NCI-H1436 treated with DMSO at 0.1 percent for 48 hours (cell line): ENCODE data around the gene CDC42BPB.
"Not testable (repeated sequence)": the region's sequence is repeated elsewhere in the genome, so short reads cannot be mapped to it uniquely, and the experiment has no call there.

Experiments used
- DNase-seq: peaks from one replicate; lab custom pipeline; 2025; lab: John Stamatoyannopoulos, UW

CDC42BPB gene

DNA sequence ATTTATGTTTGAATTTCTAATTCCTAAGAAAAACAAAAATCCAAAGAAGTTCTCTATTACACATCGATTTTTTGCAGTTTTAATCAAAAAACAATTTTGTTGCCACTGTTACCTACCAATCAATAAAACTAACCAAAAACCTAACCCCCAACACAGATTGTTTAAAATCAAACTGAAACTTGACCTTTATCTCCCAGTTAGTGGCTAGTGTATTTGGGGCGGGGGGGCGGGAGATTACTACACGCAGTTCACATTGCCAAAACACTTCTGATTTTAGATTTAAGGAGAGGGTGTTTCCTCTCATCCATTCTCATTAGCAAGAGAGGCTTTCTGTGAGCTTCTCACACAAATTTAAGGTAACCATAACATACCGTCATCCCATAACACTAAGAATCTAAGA is 6.4 kb downstream of the CDC42BPB start:
- no peak for DNase-seq

DNA sequence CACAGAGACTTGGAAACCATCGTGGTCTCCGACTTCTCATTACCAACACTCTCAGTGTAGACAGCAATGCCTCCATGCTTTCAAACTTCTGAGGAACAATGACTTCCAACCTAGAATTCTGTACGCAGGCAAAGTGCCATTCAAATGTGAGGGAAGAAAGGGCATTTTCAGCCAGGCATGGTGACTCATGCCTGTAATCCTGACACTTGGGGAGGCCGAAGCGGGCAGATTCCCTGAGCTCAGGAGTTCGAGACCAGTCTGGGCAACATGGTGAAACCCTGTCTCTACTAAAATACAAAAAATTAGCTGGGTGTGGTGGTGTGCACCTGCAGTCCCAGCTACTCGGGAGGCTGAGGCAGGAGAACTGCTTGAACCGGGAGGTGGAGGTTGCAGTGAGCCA is 9.9 kb downstream of the CDC42BPB start:
- DNase-seq, result not testable (repeated sequence)

DNA sequence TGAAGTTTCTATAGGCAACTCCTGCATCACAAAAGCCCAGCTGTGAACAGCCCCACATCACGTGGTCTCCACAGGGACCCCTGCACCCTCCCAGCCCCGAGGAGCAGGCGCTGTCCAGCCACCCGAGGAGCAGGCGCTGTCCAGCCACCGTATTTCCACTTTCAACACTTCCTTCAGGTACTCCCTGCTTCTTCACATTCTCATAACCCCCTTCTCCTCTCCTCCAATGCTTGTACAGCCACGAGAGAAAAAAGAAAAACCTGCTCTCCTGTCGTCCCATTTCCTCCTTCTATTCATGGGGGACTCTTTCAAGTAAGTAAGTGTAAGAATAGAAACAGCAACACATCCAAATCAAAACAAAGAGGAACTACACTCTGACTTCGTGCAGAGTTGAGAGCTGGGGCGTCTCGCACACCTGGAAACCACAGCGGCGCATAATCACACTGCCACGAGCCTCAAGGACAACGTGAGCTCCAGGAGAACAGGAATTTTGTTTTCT is 11.9 kb downstream of the CDC42BPB start:
- DNase-seq, result no peak

DNA sequence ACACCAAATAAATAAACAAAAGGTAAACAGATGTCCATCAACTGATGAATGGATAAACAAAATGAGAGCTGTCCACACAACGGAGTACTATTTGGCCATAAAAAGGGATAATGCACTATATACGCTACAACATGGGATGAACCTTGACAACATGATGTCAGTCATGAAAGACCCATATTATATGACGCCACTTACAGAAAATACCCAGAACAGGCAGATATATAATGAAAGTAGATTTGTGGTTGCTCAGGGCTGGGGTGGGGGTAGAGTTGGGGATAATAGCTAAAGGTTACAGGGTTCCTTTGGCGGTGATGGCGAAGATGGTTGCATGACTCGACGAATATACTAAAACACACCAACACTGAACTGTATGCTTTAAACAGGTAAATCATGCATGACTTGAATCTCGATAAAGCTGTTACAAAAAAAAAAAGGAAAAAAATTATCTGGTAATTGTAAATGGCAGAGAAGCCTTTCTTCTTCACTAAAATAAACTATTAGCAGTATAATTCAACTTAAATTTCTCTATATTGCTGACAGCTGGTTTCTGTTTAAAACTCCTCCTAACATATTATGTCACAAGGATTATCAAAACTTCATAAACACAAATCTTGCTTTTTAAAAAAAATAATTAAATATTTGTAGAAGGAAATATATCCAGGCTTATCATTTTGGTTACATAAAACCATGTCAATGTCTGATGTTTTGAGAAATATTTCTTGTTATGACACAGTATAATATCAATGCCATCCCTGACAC is 13.9 kb downstream of the CDC42BPB start:
- no peak for DNase-seq

DNA sequence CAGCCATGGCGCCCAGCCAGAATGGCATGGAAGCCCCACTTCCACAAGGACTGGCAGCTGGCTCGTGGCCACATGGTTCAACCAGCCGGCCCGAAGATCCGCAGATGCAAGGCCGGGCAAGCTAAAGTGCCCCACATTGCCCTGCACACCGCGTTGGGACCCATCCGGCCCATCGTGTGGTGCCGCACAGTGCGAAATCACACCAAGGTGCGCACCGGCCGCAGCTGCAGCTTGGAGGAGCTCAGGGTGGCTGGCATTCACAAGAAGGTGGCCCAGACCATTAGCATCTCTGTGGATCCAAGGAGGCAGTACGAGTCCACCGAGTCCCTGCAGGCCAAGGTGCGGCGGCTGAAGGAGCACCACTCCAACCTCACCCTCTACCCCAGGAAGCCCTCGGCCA is 15.9 kb downstream of the CDC42BPB start:
- DNase-seq, result no peak

DNA sequence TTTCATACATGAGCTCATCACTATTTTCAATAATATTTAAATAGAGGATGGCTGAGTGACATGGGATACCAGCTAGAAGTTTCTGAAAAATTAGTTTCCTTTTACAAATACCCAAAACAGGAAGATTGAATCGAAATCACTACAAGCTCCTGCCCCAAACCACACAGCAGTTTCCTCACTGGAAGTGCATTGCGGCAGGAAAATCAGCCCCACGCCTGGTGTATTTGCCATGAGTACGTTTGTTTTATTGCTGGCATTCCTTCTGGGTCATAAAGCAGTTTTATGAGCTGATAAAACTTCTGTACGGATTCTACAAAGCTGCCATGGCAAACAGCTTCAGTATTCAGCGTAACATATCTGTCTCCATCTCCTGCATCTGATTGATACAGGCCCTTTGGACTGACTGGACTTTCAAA is 23.7 kb downstream of the CDC42BPB start:
- DNase-seq, result no peak

DNA sequence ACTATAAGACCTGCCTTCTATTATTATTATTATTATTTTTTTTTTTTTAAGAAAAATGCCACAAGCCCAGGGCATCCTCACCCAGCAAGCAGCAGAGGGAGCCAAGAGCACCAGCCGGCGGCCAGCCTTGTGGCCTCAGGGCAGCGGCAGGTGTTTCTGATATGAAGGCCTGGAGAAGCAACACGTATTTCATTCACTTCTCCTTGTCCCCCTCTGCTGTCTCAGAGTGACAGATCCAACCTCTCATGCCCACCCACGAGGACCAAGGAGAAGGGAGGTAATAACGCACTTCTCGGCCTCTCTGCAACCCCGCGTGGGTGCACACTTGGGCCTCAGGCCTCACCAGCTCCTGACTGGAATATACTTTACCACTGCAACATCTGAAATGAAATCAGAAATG is 25.4 kb downstream of the CDC42BPB start:
- no peak for DNase-seq

DNA sequence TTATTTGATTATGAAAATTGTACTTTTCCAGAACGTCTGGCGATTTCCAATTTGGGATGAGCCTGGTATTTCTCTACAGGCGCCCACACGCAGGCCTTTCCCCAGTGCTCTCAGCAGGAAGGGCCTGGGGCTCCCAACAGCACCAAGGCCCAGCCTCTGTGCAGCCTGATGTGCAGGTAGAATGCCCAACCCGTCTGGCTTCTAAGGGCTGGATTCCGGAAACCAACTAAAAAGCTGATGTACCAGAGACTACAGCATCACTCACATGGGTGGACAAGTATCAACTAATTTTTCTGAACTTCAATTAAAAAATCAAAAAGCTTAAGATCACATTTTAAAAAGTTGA is 25.8 kb downstream of the CDC42BPB start:
- no peak for DNase-seq

DNA sequence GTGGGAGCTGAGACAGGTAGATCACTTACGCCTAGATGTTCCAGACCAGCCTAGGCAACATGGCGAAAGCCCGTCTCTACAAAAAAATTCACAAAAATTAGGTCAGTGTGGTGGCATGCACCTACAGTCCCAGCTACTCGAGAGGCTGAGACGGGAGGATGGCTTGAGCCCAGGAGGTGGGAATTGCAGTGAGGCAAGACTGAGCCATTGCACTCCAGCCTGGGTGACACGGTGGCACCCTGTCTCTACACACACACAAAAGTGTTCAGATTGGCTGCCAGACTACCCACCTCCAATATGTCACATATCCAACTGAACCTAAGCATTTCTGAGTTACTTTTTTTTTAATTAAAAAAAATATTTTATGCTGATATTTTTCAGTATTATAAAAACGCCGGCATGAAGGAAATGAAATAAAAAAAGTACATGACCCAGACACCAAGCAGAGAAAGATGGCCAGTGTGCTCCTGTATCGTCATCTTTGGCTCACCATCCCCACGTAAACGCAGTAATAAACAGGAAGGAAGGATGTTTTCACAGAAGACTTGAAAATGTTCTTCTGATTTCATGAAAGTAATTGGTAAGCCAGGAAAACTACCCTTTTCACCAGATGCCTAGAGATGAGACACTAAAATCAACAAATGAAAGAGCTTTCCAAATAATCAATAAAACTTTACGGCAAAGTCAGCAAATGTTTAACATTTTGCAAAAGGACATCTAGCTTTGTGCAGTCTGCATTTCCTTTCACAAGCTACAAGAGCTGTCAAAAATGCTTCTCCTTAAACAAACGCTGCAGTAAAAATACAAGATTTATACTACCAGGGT is 26.4 kb downstream of the CDC42BPB start:
- DNase-seq, result no peak

DNA sequence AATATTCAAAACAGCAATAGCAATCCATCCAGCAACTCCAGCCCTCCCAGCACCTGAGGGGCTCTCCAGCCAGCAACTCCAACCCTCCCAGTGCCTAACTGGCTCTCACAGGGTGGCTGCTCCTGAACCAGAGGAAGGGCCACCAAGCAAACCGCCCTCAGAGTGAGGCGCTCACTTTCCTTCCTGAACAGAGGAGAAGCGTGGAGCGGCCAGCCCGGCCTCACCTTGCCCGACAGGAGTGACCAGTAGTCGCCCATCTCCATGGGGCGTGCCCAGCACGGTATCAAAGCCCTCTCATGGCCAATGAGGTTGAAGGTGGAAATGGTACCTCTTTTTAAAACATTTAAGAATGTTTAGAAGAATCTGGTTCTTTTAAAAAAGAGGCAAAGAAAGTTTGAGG is 27.4 kb downstream of the CDC42BPB start:
- no peak for DNase-seq

DNA sequence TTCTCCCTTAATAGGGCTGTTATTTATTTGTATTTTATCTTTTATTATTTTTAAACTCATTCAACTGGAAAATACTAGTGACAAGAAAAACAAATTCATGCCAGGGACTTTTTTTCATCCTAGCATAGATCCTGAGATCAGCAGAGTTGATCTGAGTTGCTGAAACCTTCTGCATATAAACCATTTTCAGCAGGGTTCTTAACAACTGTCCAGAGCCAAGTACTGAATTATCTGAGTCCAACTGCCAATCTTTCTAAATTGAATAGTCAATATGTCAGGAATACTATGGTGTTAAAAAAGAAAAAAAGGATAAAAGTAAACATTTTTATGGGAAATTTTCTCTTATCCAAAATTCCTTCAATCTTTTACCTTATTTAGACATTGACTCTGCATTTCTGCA is 28.6 kb downstream of the CDC42BPB start:
- DNase-seq, result no peak

DNA sequence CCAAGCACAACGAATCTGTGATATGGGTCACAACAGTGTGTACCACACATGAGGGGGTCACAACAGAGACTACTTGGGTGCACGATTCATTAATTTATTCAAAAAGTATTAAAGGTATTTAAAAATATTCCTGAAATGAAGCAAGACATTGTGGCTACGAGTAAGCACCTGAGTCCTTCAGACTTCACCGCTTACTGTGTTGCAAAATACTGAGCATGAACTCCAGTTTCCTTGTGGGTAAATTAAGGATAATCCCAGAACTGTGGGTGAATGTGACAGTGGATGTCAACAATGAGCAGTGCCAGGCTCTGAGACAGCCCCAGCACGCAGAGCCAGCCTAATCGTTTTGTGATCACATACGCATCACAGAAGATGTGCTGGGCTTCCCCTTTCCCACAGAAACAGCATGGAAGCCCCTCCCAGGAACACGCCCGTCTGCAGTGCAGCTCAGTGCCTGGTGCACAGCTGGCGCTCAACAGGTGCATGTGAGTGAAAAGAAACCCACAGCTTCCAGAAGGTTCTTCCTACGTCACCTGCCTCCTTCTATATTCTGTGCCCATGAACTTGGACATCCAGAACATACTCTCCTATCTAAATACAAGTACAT is 29.1 kb downstream of the CDC42BPB start:
- DNase-seq, result no peak

DNA sequence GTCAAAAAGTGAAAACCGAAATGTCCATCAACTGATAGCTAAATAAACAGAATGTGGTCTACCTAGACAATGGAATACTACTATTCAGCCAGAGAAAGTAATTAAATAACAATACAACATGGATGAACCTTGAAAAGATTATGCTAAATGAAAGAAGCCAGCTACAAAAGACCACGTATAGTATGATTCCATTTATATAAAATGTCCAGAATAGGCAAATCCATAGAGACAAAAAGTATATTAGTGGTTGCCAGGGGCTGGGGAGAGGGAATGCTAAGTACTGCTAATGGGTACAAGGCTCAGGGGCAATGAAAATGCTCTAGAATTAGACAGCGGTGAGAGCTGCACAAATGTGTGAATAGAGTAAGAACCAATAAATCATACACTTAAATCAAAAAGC is 29.9 kb downstream of the CDC42BPB start:
- no peak for DNase-seq

DNA sequence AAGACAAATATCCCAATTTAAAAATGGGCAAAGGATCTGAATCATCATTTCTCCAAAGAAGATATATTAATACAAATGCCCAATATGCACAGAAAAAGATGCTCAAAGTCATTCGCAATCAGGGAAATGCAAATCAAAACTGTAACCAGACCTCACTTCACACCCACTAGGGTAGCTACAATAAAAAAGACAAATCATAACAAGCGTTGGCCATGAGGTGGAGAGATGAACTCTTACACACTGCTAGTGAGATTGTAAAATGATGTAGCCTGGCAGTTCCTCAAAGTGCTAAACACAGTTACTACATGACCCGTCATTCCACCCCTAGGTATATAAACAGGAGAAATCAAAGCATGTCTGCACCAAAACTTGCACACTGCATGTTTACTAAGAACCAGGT is 30.4 kb downstream of the CDC42BPB start:
- DNase-seq, result no peak

DNA sequence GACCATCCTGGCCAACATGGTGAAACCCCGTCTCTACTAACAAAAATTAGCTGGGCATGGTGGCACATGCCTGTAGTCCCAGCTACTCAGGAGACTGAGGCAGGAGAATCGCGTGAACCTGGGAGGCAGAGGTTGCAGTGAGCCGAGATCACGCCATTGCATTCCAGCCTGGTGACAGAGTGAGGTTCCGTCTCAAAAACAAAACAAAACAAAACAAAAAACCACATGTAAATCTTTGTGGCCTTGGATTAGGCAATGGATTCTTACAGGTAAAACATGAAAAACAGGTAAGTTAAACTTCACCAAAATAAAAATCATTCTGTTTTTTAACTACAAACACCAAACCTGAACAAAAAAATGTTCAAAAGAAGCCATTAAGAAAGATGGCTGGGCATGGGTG is 31.2 kb downstream of the CDC42BPB start:
- not testable (repeated sequence) for DNase-seq

DNA sequence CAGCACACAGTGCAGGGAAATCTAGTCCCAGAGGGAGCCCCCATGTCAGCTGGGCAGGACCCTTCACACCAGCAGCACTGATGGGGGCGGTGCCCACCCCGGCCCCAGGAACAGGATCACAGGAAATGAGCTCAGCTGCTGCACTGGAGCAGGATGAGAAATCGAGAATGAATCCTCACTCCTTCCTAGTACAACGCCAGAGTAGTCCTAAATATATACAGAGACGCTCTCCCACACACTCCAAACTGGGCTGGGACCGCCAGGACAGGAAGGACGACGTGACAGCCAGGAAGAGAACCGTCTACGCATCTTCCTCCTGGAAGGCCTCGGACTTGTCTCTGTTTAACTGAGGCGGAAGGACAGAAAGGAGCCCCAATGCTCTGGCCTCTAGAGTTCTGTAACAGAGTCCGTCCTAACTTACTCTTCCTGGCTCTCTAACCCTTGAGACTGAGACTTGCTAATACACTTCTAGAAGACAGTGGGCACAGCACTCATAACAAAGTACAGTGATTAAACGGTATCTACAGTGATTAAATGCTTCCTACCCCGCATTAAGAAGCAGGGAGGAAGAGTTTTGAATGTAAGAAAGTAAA is 33.4 kb downstream of the CDC42BPB start:
- DNase-seq, result no peak

DNA sequence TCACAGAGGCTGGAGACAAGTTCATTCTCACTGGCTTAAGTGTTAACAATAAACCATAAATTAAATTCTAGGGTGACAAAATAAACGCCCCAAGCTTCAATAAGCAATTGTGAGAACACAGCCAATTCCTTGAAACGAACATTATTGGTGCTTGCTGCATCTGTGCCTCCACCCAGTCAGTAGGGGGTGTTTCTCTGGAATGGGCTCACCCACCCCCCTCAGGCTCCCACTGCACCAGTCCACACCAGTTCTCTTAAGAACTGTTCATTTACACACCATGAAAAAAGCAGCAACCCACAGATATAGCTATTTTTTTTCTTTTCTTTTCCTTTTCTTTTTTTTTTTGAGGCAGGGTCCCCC is 34.7 kb downstream of the CDC42BPB start:
- DNase-seq, result no peak

DNA sequence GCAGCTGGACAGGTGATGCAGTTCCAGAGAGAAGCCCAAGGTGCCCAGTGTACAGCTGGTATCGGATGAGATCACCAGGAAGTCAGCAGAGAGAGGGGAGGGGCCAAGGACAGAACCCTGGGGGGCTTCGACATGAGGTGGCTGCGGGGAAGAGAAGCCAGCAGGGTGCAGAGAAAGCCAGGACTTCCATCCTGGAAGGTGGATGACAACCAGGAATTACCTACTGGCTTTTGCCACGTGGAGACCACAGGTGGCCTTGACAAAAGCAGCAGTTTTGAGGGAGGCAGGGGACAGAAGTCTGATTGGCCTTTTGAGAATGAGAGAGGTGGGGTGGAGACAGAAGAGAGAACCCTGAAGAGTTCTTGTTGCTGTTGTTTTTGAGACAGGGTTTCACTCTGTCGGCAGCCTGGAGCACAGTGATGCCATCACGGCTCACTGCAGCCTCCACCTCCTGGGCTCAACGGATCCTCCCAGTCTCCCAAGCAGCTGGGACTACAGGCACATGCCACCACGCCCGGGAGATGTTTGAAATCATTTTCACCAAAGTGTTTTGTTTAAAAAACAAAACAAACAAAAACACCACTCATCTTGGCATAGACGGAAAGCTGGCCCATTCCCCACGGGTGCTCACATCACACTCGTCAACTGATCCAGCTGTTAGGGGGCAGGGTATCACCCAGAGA is 35.2 kb downstream of the CDC42BPB start:
- DNase-seq, result no peak

DNA sequence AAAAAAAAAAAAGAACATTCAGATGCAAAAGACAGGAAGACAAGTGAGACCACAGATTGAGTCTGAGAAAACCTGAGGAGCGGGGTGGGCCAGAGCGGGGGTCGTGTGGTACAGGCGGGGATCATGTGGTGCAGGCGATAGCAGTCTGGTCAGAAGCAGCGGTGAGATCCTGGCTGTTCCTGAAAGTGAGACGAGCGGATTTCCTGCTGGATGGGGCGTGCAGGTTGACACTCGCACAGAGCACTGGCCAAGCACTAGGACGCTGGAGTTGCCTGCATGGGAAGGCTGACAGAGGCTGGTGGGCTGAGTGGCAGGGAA is 35.7 kb downstream of the CDC42BPB start:
- no peak for DNase-seq

DNA sequence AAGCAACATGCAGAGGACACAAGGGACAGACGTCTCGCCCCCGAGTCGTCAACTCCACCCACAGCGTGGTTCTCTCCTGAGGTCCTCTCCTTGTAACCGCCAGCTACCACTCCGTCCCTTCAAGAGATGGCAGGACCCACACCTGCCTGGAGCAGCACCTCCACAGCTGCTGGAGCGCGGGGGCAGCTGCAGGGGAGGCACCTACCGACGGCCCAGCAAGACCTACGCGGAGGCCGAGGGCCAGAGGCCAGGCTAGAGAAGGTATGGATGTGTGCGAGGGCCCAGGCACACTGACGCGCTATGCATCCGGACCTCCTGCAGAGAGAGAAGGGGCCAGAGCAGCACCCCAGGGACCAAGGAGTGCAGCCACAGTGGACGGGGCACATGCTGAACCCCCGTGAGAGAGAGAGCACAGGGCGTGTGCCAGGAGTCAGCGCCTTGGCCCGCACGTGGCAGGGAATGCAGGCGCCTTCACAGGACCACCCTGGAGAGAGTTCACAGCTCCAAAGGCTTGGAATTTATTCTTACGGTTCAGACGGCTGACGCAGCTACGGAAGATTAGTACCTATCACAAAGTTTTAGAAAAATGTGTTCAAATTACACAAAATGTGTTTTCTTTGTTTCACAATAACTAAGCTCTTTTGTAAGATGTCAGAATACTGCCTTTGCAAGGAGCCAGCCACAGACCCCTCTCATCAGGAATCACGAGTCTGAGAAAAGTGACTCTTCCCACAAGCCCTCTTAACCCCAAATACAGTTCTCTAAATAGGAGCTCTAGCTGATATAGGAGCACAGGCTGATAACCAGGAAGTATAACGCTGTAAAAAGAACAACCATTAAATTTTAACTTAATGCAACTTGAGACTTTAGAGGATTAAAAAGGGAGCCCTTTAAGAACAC is 36.8 kb downstream of the CDC42BPB start:
- DNase-seq, result no peak

DNA sequence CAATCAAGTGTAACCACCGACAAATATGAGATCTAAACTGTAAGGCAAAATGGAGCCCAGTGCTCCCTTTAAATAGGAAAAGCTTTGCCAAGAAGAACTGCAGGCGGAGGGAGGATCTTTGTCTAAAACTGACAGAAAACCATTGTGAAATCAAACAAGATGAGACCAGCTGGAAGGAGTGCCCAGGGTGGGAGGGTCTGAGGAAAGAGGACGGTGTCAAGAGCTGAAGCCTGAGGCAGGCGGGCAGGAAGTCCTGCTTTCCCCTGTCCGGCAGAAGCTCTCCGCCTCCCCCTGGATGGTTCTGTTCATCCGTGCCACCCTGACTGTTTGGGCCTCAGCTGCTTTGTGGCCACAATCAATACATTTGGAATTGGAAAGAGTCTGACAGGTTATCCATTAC is 37.5 kb downstream of the CDC42BPB start:
- no peak for DNase-seq
